Suprapubic skin (tissue), 4 donors: ENCODE data around the gene PRSS57. TPM values are rescaled to one million over a fixed set of nuclear protein-coding genes. Genes with fewer than 3 reads are reported as not detected.

Experiments
- total RNA-seq, 4 donors: library from RNA; depleted of rRNA; stranded (reverse); fragments of >200 nt; gene quantifications; one replicate each; pipeline ENCODE4 v1.1.0, GENCODE V29; 2016

The PRSS57 gene
- total RNA-seq, 4 donors from 2014 or later, result not detected

Other genes with a start within 250 kb of the PRSS57 start
- 10 to 100 TPM; 16.3 to 40.7 (median 19.6) TPM for gene SHC2, start 234.4 kb downstream of the PRSS57 start, total RNA-seq
- gene MADCAM1, start 199.0 kb downstream of the PRSS57 start, total RNA-seq, result under 1 TPM in 1 of 4 donors, not detected in 3; 0.64 TPM
- gene TPGS1, start 188.0 kb downstream of the PRSS57 start, total RNA-seq, result 10 to 100 TPM; 10.8 to 23.3 (median 20.9) TPM
- gene CDC34, start 163.7 kb downstream of the PRSS57 start, total RNA-seq, result 10 to 100 TPM; 48.3 to 90.3 (median 72.9) TPM
- gene GZMM, start 151.4 kb downstream of the PRSS57 start, total RNA-seq, result under 1 TPM in 1 of 4 donors, not detected in 3; 0.97 TPM
- gene BSG, start 122.9 kb downstream of the PRSS57 start, total RNA-seq, result 100 to 1,000 TPM; 265 to 314 (median 285) TPM
- gene HCN2, start 105.6 kb downstream of the PRSS57 start, total RNA-seq, result 1 to 10 TPM in 1 of 4 donors, under 1 TPM in 3; 0.11 to 1.7 (median 0.81) TPM
- 10 to 100 TPM; 26.0 to 60.4 (median 46.3) TPM for gene POLRMT, start 61.9 kb downstream of the PRSS57 start, total RNA-seq
- gene FGF22, start 55.6 kb downstream of the PRSS57 start, total RNA-seq, result 10 to 100 TPM in 2 of 4 donors, 1 to 10 TPM in 2; 5.2 to 13.0 (median 9.2) TPM
- gene RNF126, start 32.2 kb downstream of the PRSS57 start, total RNA-seq, result 100 to 1,000 TPM in 3 of 4 donors, 10 to 100 TPM in 1; 96.0 to 118 (median 106) TPM
- gene FSTL3, start 19.1 kb downstream of the PRSS57 start, total RNA-seq, result 10 to 100 TPM; 19.6 to 61.4 (median 59.0) TPM
- 10 to 100 TPM; 19.4 to 45.4 (median 24.2) TPM for gene PALM, start 13.5 kb upstream of the PRSS57 start, total RNA-seq
- gene MISP, start 55.7 kb upstream of the PRSS57 start, total RNA-seq, result 1 to 10 TPM in 2 of 4 donors, under 1 TPM in 1, not detected in 1; 0.60 to 6.5 (median 2.0) TPM
- 100 to 1,000 TPM; 152 to 227 (median 174) TPM for gene PTBP1, start 102.0 kb upstream of the PRSS57 start, total RNA-seq
- gene PLPPR3, start 126.5 kb upstream of the PRSS57 start, total RNA-seq, result not detected
- under 1 TPM in 1 of 4 donors, not detected in 3; 0.79 TPM for gene AZU1, start 132.4 kb upstream of the PRSS57 start, total RNA-seq
- gene PRTN3, start 145.5 kb upstream of the PRSS57 start, total RNA-seq, result not detected
- under 1 TPM in 1 of 4 donors, not detected in 3; 0.79 TPM for gene ELANE, start 156.9 kb upstream of the PRSS57 start, total RNA-seq
- gene CFD, start 164.2 kb upstream of the PRSS57 start, total RNA-seq, result 100 to 1,000 TPM; 195 to 332 (median 294) TPM
- gene MED16, start 197.7 kb upstream of the PRSS57 start, total RNA-seq, result 10 to 100 TPM; 45.1 to 63.9 (median 57.0) TPM
- gene RNU6-9, start 198.0 kb upstream of the PRSS57 start, total RNA-seq, result not detected
- 10 to 100 TPM; 41.3 to 58.3 (median 51.2) TPM for gene R3HDM4, start 217.8 kb upstream of the PRSS57 start, total RNA-seq
- gene KISS1R, start 221.9 kb upstream of the PRSS57 start, total RNA-seq, result under 1 TPM in 1 of 4 donors, not detected in 3; 0.29 TPM
- gene ARID3A, start 230.6 kb upstream of the PRSS57 start, total RNA-seq, result 1 to 10 TPM; 4.7 to 7.5 (median 6.1) TPM